ENCODE results near the gene PIK3R4. TPM values are rescaled to one million over a fixed set of nuclear protein-coding genes. Genes with fewer than 3 reads are reported as not detected.

PIK3R4 gene
- polyA plus RNA-seq, 3 donors from 2014 or later, result 8.3 to 26.3 (median 26.0) TPM

Other genes starting within 250 kb of the PIK3R4 start
- gene COL6A6, start 229.7 kb downstream of the PIK3R4 start, polyA plus RNA-seq, result not detected
- 10 to 100 TPM in 2 of 3 donors, 1 to 10 TPM in 1; 7.7 to 14.0 (median 13.8) TPM for gene ATP2C1, start 147.3 kb upstream of the PIK3R4 start, polyA plus RNA-seq

Measured in immature natural killer cell (primary cell).